IMR-90 (cell line): ENCODE measurements around the gene DLX1. TPM values are rescaled to one million over a fixed set of nuclear protein-coding genes. Genes with fewer than 3 reads are reported as not detected.

Experiments used
- ATAC-seq: fragments of 200-7000 bp; cut with Tn5 transposase; 2 replicates; pipeline ENCODE4 v1.9.1; 2020; ENCODE audit warnings: low read depth, mild to moderate bottlenecking, moderate library complexity
- BruUV-seq: library from RNA; stranded (reverse); fragments of 400-500 nt; replicated peaks from 2 replicates; lab custom pipeline; 2021; lab: Mats Ljungman, UMichigan
- CTCF ChIA-PET: fragments of 300-600 bp; formaldehyde crosslinking; extraction: SDS; loops from one replicate; lab custom pipeline; 2021; ENCODE audit warnings: antibody characterized with exemption; lab: Yijun Ruan, JAX
- POLR2A ChIA-PET: fragments of 300-600 bp; sonication (Branson Sonifier 250); formaldehyde crosslinking; loops from one replicate; lab custom pipeline; 2022; ENCODE audit warnings: antibody characterized with exemption; ENCODE audit not compliant: unreplicated experiment; lab: Charles Lee
- DNase-seq: peaks from one replicate; pipeline ENCODE4 v3.0.0; 2013
- H2AFZ ChIP-seq: replicated peaks from 2 replicates; pipeline ENCODE3; 2013; ENCODE audit warnings: low read length, mild to moderate bottlenecking; ENCODE audit not compliant: poor library complexity
- H2AK5ac ChIP-seq: 2 replicates; pipeline ENCODE4 v1.6.1; 2013; ENCODE audit warnings: low read depth, low read length, inconsistent platforms
- H2AK9ac ChIP-seq: replicated peaks from 2 replicates; pipeline ENCODE3; 2013; ENCODE audit warnings: mild to moderate bottlenecking, low read depth, low read length, moderate library complexity; ENCODE audit not compliant: poor library complexity
- H2BK120ac ChIP-seq: 2 replicates; pipeline ENCODE4 v1.6.1; 2013; ENCODE audit warnings: low read depth, low read length, inconsistent platforms
- H2BK15ac ChIP-seq: 3 replicates; pipeline ENCODE4 v1.6.1; 2013; ENCODE audit warnings: low read depth, low read length, inconsistent platforms
- H2BK20ac ChIP-seq: 2 replicates; pipeline ENCODE4 v1.6.1; 2013; ENCODE audit warnings: low read depth, mild to moderate bottlenecking, inconsistent platforms, low read length, moderate library complexity
- H2BK5ac ChIP-seq: 2 replicates; pipeline ENCODE4 v1.6.1; 2013; ENCODE audit warnings: mild to moderate bottlenecking, low read depth, low read length, inconsistent platforms; ENCODE audit not compliant: poor library complexity, severe bottlenecking
- H3K14ac ChIP-seq: replicated peaks from 2 replicates; pipeline ENCODE4 v1.6.1; 2013; ENCODE audit warnings: low read depth, low read length, inconsistent platforms
- H3K18ac ChIP-seq: 2 replicates; pipeline ENCODE4 v1.6.1; 2013; ENCODE audit warnings: low read depth, low read length, control low read depth
- H3K23ac ChIP-seq: 2 replicates; pipeline ENCODE4 v1.6.1; 2013; ENCODE audit warnings: low read depth, low read length, inconsistent platforms
- H3K27ac ChIP-seq: 2 replicates; pipeline ENCODE4 v1.5.1; 2013; ENCODE audit warnings: mild to moderate bottlenecking, control low read depth, low read length; ENCODE audit not compliant: insufficient read depth
- H3K27me3 ChIP-seq: 2 replicates; pipeline ENCODE4 v1.6.1; 2013; ENCODE audit warnings: low read length; ENCODE audit not compliant: control insufficient read depth, insufficient read depth
- H3K36me3 ChIP-seq: 2 replicates; pipeline ENCODE4 v1.6.1; 2013; ENCODE audit warnings: low read length, mixed read lengths; ENCODE audit not compliant: control insufficient read depth, insufficient read depth
- H3K4ac ChIP-seq: 2 replicates; pipeline ENCODE4 v1.6.1; 2013; ENCODE audit warnings: low read depth, low read length, inconsistent platforms
- H3K4me1 ChIP-seq: 2 replicates; pipeline ENCODE4 v1.6.1; 2013; ENCODE audit warnings: low read length, mixed read lengths; ENCODE audit not compliant: control insufficient read depth, insufficient read depth
- H3K4me2 ChIP-seq: 2 replicates; pipeline ENCODE4 v1.6.1; 2013; ENCODE audit warnings: low read depth, mild to moderate bottlenecking, control low read depth, low read length, moderate library complexity
- H3K4me3 ChIP-seq: 2 replicates; pipeline ENCODE4 v1.5.1; 2013; ENCODE audit warnings: low read depth, mild to moderate bottlenecking, control low read depth, low read length, moderate library complexity; ENCODE audit not compliant: insufficient read depth
- H3K56ac ChIP-seq: 2 replicates; pipeline ENCODE4 v1.6.1; 2013; ENCODE audit warnings: low read length, inconsistent platforms; ENCODE audit not compliant: insufficient read depth; ENCODE audit errors: extremely low read depth
- H3K79me1 ChIP-seq, 2 experiments: 2 replicates each; pipeline ENCODE4 v1.6.1; 2013; ENCODE audit warnings: low read length in 2 of 2, inconsistent platforms in 1 of 2, low read depth in 1 of 2
- H3K9ac ChIP-seq: 2 replicates; pipeline ENCODE4 v1.6.1; 2013; ENCODE audit warnings: low read depth, low read length, control low read depth
- H3K9me1 ChIP-seq: 2 replicates; pipeline ENCODE4 v1.6.1; 2013; ENCODE audit warnings: low read length, inconsistent platforms; ENCODE audit not compliant: insufficient read depth
- H3K9me3 ChIP-seq: 2 replicates; pipeline ENCODE4 v1.6.1; 2013; ENCODE audit warnings: low read length; ENCODE audit not compliant: control insufficient read depth, insufficient read depth
- H4K20me1 ChIP-seq: 2 replicates; pipeline ENCODE4 v1.6.1; 2013; ENCODE audit warnings: low read length, inconsistent platforms; ENCODE audit not compliant: insufficient read depth
- H4K5ac ChIP-seq: 2 replicates; pipeline ENCODE4 v1.6.1; 2013; ENCODE audit warnings: mild to moderate bottlenecking, low read depth, low read length, control low read depth
- H4K8ac ChIP-seq, 2 experiments: 2 replicates each; pipeline ENCODE4 v1.6.1; 2013; ENCODE audit warnings: low read depth in 2 of 2, low read length in 2 of 2, control low read depth in 1 of 2, inconsistent platforms in 1 of 2
- H4K91ac ChIP-seq: 2 replicates; pipeline ENCODE4 v1.6.1; 2013; ENCODE audit warnings: low read depth, low read length, inconsistent platforms; ENCODE audit not compliant: insufficient read depth
- BHLHE40 ChIP-seq: fragments of 150-350 bp; IDR thresholded peaks from 2 replicates; pipeline ENCODE4 v1.6.1; 2016; ENCODE audit warnings: mild to moderate bottlenecking, low read depth, low read length
- CEBPB ChIP-seq: IDR thresholded peaks from 2 replicates; pipeline ENCODE4 v1.6.1; 2012; ENCODE audit warnings: low read depth, low read length, improper control_type of control experiment
- CHD1 ChIP-seq: IDR thresholded peaks from 2 replicates; pipeline ENCODE4 v1.6.1; 2012; ENCODE audit warnings: low read depth, low read length, improper control_type of control experiment
- CTCF ChIP-seq: conservative IDR thresholded peaks from 2 replicates; pipeline ENCODE4 v1.5.1; 2012; ENCODE audit warnings: mild to moderate bottlenecking, low read depth, low read length, improper control_type of control experiment
- MAZ ChIP-seq: IDR thresholded peaks from 2 replicates; pipeline ENCODE4 v1.6.1; 2012; ENCODE audit warnings: low read depth, mild to moderate bottlenecking, low read length, improper control_type of control experiment, moderate library complexity, borderline replicate concordance
- MXI1 ChIP-seq: IDR thresholded peaks from 2 replicates; pipeline ENCODE4 v1.6.1; 2012; ENCODE audit warnings: low read depth, mild to moderate bottlenecking, low read length, moderate library complexity, borderline replicate concordance
- POLR2A ChIP-seq: IDR thresholded peaks from 2 replicates; pipeline ENCODE4 v1.6.1; 2012; ENCODE audit warnings: mild to moderate bottlenecking, low read depth, low read length
- RCOR1 ChIP-seq: IDR thresholded peaks from 2 replicates; pipeline ENCODE4 v1.6.1; 2012; ENCODE audit warnings: mild to moderate bottlenecking, low read length, improper control_type of control experiment; ENCODE audit not compliant: insufficient replicate concordance
- RFX5 ChIP-seq: IDR thresholded peaks from 2 replicates; pipeline ENCODE4 v1.8.0; 2012; ENCODE audit warnings: low read depth, mild to moderate bottlenecking, low read length, moderate library complexity
- SMC3 ChIP-seq: fragments of 150-350 bp; IDR thresholded peaks from 2 replicates; pipeline ENCODE4 v1.6.1; 2016; ENCODE audit warnings: low read depth, mild to moderate bottlenecking, antibody characterized with exemption, low read length, moderate library complexity
- WGBS, 2 experiments: methylation state at CpG; one replicate each; pipeline versions ENCODE4 v1.1.5 to v1.1.7; 2013; ENCODE audit warnings: missing lambda C conversion rate in 2 of 2; ENCODE audit not compliant: insufficient read length in 1 of 2; ENCODE audit errors: extremely low coverage in 2 of 2; 5-methylcytosine and 5-hydroxymethylcytosine counted together
- dilution Hi-C: fragments of 300-500 bp; cut with HindIII; formaldehyde crosslinking; loops from one replicate; pipeline ENCODE4 v1.14.3; 2018; ENCODE audit warnings: low sequenced_read_pairs; ENCODE audit not compliant: unreplicated experiment
- in situ Hi-C: fragments of 300-500 bp; cut with MboI; formaldehyde crosslinking; loops from 3 replicates; pipeline ENCODE4 v1.14.3; 2019; ENCODE audit warnings: low sequenced_read_pairs, inconsistent platforms, mixed read lengths
- intact Hi-C: fragments of 100-400 bp; cut with micrococcal nuclease; formaldehyde crosslinking; loops from 2 replicates; pipeline ENCODE4 v1.10.0; 2022
- polyA plus RNA-seq, 3 experiments: library from polyadenylated mRNA; depleted of rRNA; stranded (reverse); fragments of >200 nt; gene quantifications; 2 replicates each; pipeline ENCODE4 v1.2.3, GENCODE V29; 2012; ENCODE audit warnings: low replicate concordance in 1 of 3
- total RNA-seq: library from RNA; depleted of rRNA; stranded (reverse); fragments of >200 nt; gene quantifications from 2 replicates; pipeline ENCODE4 v1.2.3, GENCODE V29; 2012

Gene DLX1
- total and polyA plus RNA-seq, 2 of the 4 experiments (the other 2 are of a cell fraction): 0.36 to 2.2 TPM

- Histone ChIP-seq H3K27ac (no peak overlapping the region), H2BK5ac (no peak overlapping the region), H3K4ac (no peak overlapping the region), H2AK5ac (no peak overlapping the region), H3K14ac (no peak overlapping the region), H3K79me1 (no peaks in the 10 kb centered on the region), H2BK120ac (no peak overlapping the region), H3K56ac (no peak overlapping the region), H2BK20ac (no peak overlapping the region), H3K36me3 (no peaks in the 10 kb centered on the region), H2AK9ac (no peak overlapping the region), H3K18ac (no peak overlapping the region), H4K5ac (no peak overlapping the region), H4K91ac (no peak overlapping the region), H3K9me1 (no peaks in the 10 kb centered on the region), H3K9ac (no peak overlapping the region), H2AFZ (no peak overlapping the region), H3K4me2 (no peak overlapping the region), H3K4me1 (no peaks in the 10 kb centered on the region), H3K9me3 (no peaks in the 10 kb centered on the region), H4K20me1 (no peaks in the 10 kb centered on the region), H2BK15ac (no peak overlapping the region), H3K4me3 (no peak overlapping the region), H4K8ac (no peak overlapping the region), H3K23ac (no peak overlapping the region), H3K27me3 (no peaks in the 10 kb centered on the region)
- ATAC-seq (no peak), DNase-seq (no peak)
- POLR2A ChIA-PET: no interaction called here
- dilution Hi-C loops (no loop called here), intact Hi-C loops (no loop called here), in situ Hi-C loops (no loop called here)
- TF ChIP-seq CEBPB: no peak
- TF ChIP-seq BHLHE40: no peak
- TF ChIP-seq CTCF: no peak
- no peak for TF ChIP-seq CHD1
- no peak for TF ChIP-seq SMC3
- TF ChIP-seq MXI1: no peak
- no peak for TF ChIP-seq RFX5
- TF ChIP-seq RCOR1: no peak
- no peak for TF ChIP-seq MAZ
- no peak for TF ChIP-seq POLR2A
- CTCF ChIA-PET: no interaction called here
- WGBS, 2 experiments: no CpG with 5 or more reads among the region's 1 CpG
- no TSS peak for BruUV-seq
Measured at GRCh38 chr2:172062402-172063004, 22.8 kb upstream of the DLX1 start.
